AG04449 (cell line): ENCODE results near the gene OR1M1.

Source experiments
- CTCF ChIA-PET: fragments of 350-600 bp; formaldehyde crosslinking; extraction: SDS; loops from one replicate; lab custom pipeline; 2021; ENCODE audit warnings: antibody characterized with exemption; lab: Yijun Ruan, JAX
- POLR2A ChIA-PET: fragments of 400-600, 350-600 bp; formaldehyde crosslinking; extraction: SDS; loops from one replicate; lab custom pipeline; 2020; ENCODE audit warnings: antibody characterized with exemption, inconsistent platforms; lab: Yijun Ruan, JAX
- DNase-seq: peaks from one replicate; pipeline ENCODE4 v3.0.0-alpha.2; 2010; ENCODE audit warnings: low read depth, low spot score
- H3K4me3 ChIP-seq: 2 replicates; pipeline ENCODE4 v1.5.1; 2011; ENCODE audit warnings: low read depth, mild to moderate bottlenecking, control low read depth, low read length
- TF ChIP-seq, protein P1 (sequence below): IDR thresholded peaks from one replicate; pipeline ENCODE4 v1.5.1; 2011; ENCODE audit warnings: mild to moderate bottlenecking, moderate library complexity, low read length, control low read depth, inconsistent platforms; ENCODE audit not compliant: insufficient read depth; ENCODE audit errors: missing control alignments

Gene OR1M1, protein sequence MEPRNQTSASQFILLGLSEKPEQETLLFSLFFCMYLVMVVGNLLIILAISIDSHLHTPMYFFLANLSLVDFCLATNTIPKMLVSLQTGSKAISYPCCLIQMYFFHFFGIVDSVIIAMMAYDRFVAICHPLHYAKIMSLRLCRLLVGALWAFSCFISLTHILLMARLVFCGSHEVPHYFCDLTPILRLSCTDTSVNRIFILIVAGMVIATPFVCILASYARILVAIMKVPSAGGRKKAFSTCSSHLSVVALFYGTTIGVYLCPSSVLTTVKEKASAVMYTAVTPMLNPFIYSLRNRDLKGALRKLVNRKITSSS

DNA sequence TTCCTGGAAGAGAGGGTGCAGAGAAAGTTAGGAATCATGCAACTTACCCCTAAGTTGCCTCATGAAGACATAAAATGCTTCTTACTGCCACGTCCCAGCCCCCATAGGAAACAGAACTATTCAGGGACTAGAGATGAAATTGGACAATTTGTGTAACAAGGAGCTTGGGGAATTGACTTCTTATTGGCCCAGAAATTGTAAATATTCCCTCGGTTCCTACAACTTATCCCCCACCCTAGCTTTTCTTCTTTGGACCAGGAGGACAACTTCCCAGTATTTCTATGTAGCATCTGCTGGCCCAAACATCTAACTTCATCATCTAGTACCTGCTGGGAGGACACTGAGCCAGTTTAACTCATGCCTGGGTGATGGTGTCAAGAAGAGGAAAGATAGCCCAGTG is at the start of gene OR1M1:
Gene OR1M1, plus strand, starts transcription at position 301 of the 400 bp plus-strand sequence. CDS start 6,184 bp downstream, outside the sequence.
- TF ChIP-seq, protein P1, sequence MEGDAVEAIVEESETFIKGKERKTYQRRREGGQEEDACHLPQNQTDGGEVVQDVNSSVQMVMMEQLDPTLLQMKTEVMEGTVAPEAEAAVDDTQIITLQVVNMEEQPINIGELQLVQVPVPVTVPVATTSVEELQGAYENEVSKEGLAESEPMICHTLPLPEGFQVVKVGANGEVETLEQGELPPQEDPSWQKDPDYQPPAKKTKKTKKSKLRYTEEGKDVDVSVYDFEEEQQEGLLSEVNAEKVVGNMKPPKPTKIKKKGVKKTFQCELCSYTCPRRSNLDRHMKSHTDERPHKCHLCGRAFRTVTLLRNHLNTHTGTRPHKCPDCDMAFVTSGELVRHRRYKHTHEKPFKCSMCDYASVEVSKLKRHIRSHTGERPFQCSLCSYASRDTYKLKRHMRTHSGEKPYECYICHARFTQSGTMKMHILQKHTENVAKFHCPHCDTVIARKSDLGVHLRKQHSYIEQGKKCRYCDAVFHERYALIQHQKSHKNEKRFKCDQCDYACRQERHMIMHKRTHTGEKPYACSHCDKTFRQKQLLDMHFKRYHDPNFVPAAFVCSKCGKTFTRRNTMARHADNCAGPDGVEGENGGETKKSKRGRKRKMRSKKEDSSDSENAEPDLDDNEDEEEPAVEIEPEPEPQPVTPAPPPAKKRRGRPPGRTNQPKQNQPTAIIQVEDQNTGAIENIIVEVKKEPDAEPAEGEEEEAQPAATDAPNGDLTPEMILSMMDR, result no peak
- ChIA-PET CTCF (no interaction called here), POLR2A (no interaction called here)
- no peak within 1 kb of the TSS for H3K4me3 ChIP-seq
- DNase-seq, result no peak

DNA sequence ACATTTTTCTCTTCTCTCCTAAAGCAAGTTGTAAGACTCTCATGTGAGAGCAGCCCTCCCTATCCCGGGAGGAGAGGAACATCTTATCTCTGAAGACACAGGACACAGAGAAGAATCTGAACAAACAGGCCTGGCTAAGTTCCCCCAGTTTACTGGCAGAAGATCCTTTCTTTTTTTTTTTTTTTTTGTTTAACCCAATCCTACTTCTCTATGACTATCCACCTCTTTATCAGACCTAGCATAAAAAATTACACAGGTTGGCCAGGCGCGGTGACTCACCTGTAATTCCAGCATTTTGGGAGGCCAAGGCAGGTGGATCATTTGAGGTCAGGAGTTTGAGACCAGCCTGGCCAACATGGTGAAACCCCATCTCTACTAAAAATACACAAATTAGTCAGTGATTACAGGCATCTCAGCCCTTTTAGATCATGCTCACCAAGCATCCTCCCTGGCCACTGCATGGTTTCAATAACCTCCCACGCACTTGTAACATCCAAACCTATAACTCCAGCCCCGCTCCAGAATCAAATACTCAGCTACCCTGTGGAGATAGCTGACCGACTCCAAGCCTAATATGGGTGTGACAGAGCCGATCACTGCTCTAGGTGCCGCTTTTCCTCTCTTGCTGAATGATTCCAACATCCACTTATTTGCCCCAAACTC is 49.3 kb upstream of the OR1M1 start:
- TF ChIP-seq, protein P1, result no peak
- H3K4me3 ChIP-seq, result no peak overlapping the region
- POLR2A ChIA-PET, result no interaction called here
- CTCF ChIA-PET, result no interaction called here
- no peak for DNase-seq

DNA sequence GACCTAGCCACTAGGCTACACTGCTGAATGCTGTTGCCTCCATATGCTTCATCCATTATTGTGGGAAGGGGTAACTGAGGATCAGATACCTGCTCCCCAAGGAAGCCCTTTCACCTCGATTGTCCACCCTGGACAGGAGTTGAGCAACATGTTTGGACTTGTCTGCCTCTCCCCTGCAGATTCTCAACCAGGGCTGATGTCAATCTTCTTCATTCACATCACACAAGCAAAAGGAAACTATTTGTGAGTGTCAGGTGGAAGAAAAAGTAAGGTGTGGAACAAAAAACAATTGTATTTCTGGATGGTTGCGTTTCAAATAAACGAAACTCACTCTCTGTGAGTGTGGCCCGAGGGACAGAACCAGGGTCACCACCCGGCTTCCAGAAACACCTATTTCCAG is 47.1 kb upstream of the OR1M1 start:
- ChIA-PET POLR2A (no interaction called here), CTCF (no interaction called here)
- no peak overlapping the region for H3K4me3 ChIP-seq
- TF ChIP-seq, protein P1, result no peak
- DNase-seq, result no peak

DNA sequence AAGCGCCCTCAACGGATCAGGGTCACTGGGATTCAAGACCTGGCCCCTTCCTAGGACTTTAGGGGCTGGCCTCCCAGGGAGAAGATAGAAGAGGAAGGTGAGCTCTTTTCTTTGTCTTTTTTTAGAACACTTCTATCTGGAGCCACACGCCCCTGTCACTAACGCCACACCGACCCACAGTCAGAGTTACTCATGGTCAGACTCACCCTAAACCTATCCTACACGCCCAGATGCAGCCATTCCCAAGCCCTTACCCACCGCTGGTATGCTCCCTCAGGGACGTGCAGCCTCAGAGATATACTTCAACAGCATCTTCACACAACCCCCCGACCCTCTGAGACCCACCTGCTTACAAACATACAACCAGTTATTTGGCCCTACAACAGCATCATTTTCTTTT is 46.7 kb upstream of the OR1M1 start:
- POLR2A ChIA-PET, result no interaction called here
- no peak for DNase-seq
- TF ChIP-seq, protein P1, result no peak
- CTCF ChIA-PET, result no interaction called here
- H3K4me3 ChIP-seq, result no peak overlapping the region

DNA sequence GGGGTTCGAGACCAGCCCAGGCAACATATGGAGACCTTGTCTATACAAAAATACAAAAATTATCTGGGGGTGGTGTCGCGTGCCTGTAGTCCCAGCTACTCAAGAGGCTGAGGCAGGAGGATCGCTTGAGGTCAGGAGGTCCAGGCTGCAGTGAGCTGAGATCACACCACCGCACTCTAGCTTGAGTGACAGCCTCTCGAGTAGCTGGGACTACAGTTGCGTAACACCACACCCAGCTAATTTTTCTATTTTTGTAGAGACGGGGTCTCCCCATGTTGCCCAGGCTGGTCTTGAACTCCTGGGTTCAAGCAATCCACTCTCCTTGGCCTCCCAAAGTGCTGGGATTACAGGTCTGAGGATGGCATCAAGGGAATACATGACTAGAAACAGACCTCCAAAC is 45.8 kb upstream of the OR1M1 start:
- no peak overlapping the region for H3K4me3 ChIP-seq
- POLR2A ChIA-PET, result no interaction called here
- CTCF ChIA-PET, result no interaction called here
- no peak for DNase-seq
- TF ChIP-seq, protein P1, result no peak

DNA sequence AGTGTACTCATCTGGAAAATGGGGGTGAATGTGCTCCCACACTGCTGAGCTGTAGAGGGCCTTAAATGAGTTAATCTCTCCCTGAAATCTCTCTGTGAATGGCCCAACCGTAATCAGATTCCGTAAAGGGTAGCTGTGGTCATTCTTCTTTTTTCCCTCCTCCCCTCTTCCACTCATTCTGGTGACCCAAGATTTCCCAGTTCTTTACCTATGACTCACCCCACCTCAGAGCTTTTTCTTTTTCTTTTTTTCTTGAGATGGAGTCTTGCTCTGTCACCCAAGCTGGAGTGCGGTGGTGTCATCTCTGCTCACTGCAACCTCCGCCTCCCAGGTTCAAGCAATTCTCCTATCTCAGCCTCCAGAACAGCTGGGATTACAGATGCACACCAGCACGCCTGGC is 43.3 kb upstream of the OR1M1 start:
- ChIA-PET POLR2A (no interaction called here), CTCF (no interaction called here)
- no peak overlapping the region for H3K4me3 ChIP-seq
- DNase-seq, result no peak
- TF ChIP-seq, protein P1, result no peak
